GM10248 (cell line): ENCODE results near the gene HEY2.

Experiments used
- CTCF ChIA-PET: fragments of 300-600 bp; sonication (Branson Sonifier 250); formaldehyde crosslinking; extraction: SDS; loops from one replicate; lab custom pipeline; 2021; ENCODE audit warnings: antibody characterized with exemption; lab: Yijun Ruan, JAX
- POLR2A ChIA-PET: fragments of 350-650 bp; sonication (Branson Sonifier 250); formaldehyde crosslinking; extraction: SDS; loops from one replicate; lab custom pipeline; 2020; ENCODE audit warnings: antibody characterized with exemption; lab: Yijun Ruan, JAX
- DNase-seq: peaks from one replicate; pipeline ENCODE4 v3.0.0; 2012; ENCODE audit errors: extremely low spot score
- TF ChIP-seq, protein P1 (sequence below): IDR thresholded peaks from 2 replicates; pipeline ENCODE4 v1.5.1; 2012; ENCODE audit warnings: mild to moderate bottlenecking, low read depth; ENCODE audit errors: extremely low read depth, missing control alignments, control extremely low read depth

HEY2 gene

DNA sequence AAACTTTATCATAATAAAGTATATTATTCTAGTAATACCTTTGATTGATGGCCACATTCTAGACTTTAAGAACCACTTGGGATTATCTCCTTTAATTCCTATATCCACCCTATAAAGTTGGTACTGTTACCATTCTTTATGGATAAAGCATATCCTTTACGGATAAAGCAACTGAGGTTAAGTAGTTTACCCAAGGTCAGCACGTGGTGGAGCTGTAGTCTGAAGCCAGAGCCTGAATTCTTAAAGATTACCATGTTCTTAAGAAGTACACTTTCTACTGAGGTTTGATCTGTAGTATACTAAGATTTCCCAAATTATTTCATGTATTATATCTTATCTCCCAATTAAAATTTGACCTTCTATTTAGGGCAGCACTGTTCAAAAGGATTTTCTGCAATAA, 38.4 kb downstream of the HEY2 start:
- DNase-seq, result no peak
- ChIA-PET CTCF (interaction anchor here (12.8 to 17.5 kb wide), 2 partner anchors 23 to 169 kb away, joined by 143 to 241 read pairs; partner anchors contain the start of gene HINT3), POLR2A (no interaction called here)
- TF ChIP-seq, protein P1, sequence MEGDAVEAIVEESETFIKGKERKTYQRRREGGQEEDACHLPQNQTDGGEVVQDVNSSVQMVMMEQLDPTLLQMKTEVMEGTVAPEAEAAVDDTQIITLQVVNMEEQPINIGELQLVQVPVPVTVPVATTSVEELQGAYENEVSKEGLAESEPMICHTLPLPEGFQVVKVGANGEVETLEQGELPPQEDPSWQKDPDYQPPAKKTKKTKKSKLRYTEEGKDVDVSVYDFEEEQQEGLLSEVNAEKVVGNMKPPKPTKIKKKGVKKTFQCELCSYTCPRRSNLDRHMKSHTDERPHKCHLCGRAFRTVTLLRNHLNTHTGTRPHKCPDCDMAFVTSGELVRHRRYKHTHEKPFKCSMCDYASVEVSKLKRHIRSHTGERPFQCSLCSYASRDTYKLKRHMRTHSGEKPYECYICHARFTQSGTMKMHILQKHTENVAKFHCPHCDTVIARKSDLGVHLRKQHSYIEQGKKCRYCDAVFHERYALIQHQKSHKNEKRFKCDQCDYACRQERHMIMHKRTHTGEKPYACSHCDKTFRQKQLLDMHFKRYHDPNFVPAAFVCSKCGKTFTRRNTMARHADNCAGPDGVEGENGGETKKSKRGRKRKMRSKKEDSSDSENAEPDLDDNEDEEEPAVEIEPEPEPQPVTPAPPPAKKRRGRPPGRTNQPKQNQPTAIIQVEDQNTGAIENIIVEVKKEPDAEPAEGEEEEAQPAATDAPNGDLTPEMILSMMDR, result peak; percentile 29

DNA sequence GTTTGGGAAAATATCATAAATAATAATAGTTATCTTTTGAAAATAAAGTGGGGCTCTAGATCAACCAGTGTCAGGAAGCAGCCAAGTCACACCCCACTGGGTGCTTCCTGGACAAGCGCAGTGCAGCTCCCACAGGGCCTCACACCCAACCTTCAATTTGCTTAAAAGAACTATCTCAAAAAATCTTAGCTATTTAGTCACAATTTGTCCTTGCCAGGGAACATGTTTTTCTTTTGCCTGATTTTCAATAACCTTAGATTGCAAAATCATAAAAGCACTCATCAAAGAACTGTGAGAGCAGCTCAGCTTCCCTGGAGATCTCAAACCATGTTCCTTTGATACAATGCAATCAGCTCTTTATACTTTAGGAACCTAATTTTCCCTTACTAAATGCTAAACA, 39.7 kb downstream of the HEY2 start:
- POLR2A ChIA-PET, result interaction anchor here (1.7 to 2.8 kb wide), 2 partner anchors 8 to 197 kb away, joined by 6 to 16 read pairs; partner anchors contain the start of gene TRMT11
- TF ChIP-seq, protein P1, result no peak
- CTCF ChIA-PET, result interaction anchor here (1.1 to 17.5 kb wide), 12 partner anchors 8 to 205 kb away, joined by 3 to 241 read pairs (median 12); partner anchors contain the start of genes HINT3 and TRMT11
- DNase-seq, result no peak

DNA sequence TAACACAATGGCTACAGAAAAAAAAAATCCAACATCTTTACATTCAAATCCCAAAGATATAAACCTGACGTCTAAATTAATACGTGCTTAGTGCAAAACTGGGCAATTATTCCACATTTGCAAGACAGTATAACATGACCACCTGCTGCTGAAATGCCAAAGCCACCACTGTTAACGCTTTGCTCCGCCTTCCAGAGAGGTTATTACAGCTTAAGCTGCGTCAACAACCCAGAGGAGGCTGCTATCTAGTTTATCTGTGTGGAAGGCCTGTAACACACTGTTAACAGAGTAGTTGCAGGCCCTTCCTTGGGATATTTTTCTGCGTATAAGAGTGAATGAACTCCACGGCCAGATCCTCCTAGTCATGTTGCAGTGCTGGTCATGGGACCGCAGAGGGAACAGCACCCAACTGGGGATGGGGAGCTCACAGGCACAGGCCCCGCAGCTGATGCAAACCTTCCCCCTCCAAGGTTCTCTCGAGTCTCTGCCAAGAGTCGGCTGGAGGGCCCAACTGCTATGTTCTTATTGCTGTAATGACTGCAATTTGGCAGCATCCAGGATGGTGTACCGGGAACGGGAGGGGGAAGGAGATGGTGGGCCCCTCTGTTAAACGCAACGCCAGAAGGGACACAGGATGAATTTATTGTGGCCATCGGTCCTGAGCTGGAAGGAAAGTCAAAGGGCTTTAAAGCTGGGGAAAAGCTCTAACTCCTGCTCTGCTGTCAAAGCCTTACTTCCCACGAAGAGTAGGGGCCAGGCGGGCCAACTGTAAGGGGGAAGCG, 40.3 kb downstream of the HEY2 start:
- peak; percentile 35 for DNase-seq

DNA sequence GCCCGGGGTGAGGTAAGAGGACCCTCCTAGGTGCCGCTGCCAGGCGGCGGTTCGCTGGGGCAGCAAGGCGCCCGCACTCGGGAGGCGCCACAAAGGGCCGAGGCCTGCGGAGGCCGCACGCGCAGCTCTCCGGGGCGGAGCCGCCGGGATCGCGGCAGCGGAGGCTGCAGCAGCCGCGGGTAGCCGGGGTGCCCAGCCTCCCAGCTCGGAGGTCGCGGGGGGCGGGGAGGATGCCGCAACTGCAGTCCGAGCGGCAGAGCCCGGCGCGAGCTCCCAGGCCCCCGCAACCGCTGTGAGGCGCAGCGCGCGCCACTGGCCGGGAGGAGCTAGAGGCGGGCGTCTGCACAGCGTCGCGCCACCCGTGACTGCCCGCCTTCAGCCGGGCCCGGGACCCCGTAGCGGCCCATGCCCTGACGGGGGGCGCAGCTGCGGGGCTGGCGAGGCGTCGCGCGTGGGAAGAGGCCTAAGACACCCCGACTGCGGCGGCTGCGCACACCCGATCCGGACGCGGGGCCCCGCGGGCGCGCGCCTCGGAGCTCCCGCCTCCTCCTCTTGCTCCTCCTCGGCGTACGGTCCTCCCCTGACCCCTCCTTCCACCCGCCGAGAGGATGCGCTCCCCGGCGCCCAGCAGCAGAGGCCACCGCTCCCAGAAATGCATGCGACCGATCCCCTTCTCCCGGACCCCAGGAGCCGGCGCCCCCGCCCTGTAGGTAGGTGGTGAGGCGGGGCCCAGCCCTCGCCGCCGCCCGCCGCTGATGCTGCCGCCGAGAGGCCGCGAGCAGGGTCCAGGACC, 41.1 kb downstream of the HEY2 start, which contains the start of gene NCOA7:
TSS of gene NCOA7 (plus strand) at position 603 of the 793 bp plus-strand sequence. CDS start 24,395 bp downstream, outside the sequence.
- CTCF ChIA-PET, result interaction anchor here (0.9 to 17.5 kb wide), 24 partner anchors 9 to 1500 kb away, joined by 3 to 241 read pairs (median 6); partner anchors contain the start of genes HINT3 and TRMT11
- DNase-seq, result peak; percentile 85
- TF ChIP-seq, protein P1, result no peak
- POLR2A ChIA-PET, result interaction anchor here (1.7 to 2.8 kb wide), 2 partner anchors 10 to 196 kb away, joined by 6 to 16 read pairs; partner anchors contain the start of gene TRMT11

More for the DNA sequence above, 40.3 kb downstream of the HEY2 start:
- TF ChIP-seq, protein P1, result no peak
- ChIA-PET CTCF (interaction anchor here (0.9 to 17.5 kb wide), 21 partner anchors 9 to 1501 kb away, joined by 3 to 241 read pairs (median 8); partner anchors contain the start of genes HINT3 and TRMT11), POLR2A (interaction anchor here (1.7 to 2.8 kb wide), 2 partner anchors 9 to 197 kb away, joined by 6 to 16 read pairs; partner anchors contain the start of gene TRMT11)

DNA sequence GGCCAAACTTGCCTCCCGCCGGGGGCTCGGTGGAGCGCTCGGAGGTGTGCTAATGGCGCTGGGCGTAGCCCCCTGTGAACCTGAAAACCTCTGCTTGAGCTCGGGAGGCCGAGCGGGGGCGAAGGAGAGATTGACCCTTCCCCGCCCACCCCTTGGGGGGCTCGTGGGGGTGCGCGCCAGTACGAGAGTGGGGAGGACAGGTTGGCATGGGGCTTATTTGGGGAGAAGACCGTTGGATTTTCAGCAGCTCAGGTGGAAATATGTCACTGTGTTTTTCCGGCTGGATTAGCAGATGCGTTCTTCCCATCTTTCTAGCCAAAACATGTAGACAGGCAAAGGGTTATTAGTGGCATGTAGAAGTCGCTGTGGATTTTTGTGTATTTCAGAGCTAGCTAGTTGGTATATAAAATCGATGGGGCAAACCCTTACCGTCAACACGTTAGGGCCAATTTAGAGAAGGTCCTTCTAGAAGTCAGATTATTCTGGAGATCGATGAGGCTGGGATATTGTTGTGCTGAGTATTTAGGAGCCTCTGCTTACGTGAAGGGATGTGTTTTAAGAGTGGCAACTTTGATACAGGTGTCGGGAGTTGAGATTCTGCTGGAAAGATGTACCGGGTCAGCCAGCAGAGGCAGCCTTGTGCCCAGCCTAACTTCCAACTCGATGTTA, 41.9 kb downstream of the HEY2 start:
- peak; percentile 55 for DNase-seq
- POLR2A ChIA-PET, result interaction anchor here (1.0 to 2.8 kb wide), 3 partner anchors 10 to 195 kb away, joined by 3 to 16 read pairs (median 6); partner anchors contain the start of gene TRMT11
- TF ChIP-seq, protein P1, result peak; percentile 58
- CTCF ChIA-PET, result interaction anchor here (0.7 to 17.5 kb wide), 23 partner anchors 8 to 1500 kb away, joined by 3 to 241 read pairs (median 6); partner anchors contain the start of genes HINT3 and TRMT11
